Nephron (organoid): ENCODE results near the gene POU2AF1.

Experiments
- H3K27ac Mint-ChIP-seq, 3 experiments: 2 replicates each; pipeline ENCODE4 v1.8.0; 2020; ENCODE audit warnings: mixed read lengths in 3 of 3, mild to moderate bottlenecking in 2 of 3, moderate library complexity in 1 of 3
- H3K27me3 Mint-ChIP-seq: 2 replicates; pipeline ENCODE4 v1.8.0; 2021; ENCODE audit warnings: low read depth, mild to moderate bottlenecking, moderate library complexity, mixed read lengths
- H3K36me3 Mint-ChIP-seq: 2 replicates; pipeline ENCODE4 v1.8.0; 2020; ENCODE audit warnings: low read depth, mixed read lengths
- H3K4me1 Mint-ChIP-seq: 2 replicates; pipeline ENCODE4 v1.8.0; 2020; ENCODE audit warnings: mixed read lengths
- H3K4me3 Mint-ChIP-seq, 3 experiments: 2 replicates each; pipeline ENCODE4 v1.8.0; 2020; ENCODE audit warnings: mild to moderate bottlenecking in 3 of 3, mixed read lengths in 3 of 3, moderate library complexity in 2 of 3
- H3K9me3 Mint-ChIP-seq: 2 replicates; pipeline ENCODE4 v1.8.0; 2020; ENCODE audit warnings: mixed read lengths
- TF ChIP-seq, protein P1 (sequence below), 3 experiments: fragments of 200-600 bp; sonication (generic); IDR thresholded peaks; one replicate each; pipeline ENCODE4 v1.5.0; 2021; ENCODE audit warnings: antibody characterized with exemption in 3 of 3; ENCODE audit not compliant: unreplicated experiment in 3 of 3

POU2AF1 gene

DNA sequence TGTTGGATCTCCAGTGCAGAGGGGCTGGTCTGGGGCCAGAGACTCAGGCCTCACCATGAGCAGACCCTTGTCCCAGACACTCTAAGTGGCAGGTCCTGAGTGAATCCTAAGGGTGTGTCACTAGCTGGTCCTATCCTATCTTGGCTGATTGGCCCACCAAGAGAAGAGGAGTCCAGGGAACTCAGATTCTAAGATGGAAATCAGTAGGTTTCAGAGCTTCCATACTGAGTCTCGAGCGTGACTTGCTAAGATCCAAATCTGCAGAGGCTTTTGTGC, 10.9 kb downstream of the POU2AF1 start:
- TF ChIP-seq, protein P1, sequence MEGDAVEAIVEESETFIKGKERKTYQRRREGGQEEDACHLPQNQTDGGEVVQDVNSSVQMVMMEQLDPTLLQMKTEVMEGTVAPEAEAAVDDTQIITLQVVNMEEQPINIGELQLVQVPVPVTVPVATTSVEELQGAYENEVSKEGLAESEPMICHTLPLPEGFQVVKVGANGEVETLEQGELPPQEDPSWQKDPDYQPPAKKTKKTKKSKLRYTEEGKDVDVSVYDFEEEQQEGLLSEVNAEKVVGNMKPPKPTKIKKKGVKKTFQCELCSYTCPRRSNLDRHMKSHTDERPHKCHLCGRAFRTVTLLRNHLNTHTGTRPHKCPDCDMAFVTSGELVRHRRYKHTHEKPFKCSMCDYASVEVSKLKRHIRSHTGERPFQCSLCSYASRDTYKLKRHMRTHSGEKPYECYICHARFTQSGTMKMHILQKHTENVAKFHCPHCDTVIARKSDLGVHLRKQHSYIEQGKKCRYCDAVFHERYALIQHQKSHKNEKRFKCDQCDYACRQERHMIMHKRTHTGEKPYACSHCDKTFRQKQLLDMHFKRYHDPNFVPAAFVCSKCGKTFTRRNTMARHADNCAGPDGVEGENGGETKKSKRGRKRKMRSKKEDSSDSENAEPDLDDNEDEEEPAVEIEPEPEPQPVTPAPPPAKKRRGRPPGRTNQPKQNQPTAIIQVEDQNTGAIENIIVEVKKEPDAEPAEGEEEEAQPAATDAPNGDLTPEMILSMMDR (IDR thresholded peaks at IDR 0.05; ENCODE audit: unreplicated experiment in 3 of 3), result no peak
- H3K9me3 Mint-ChIP-seq, result peaks cover 4% of the 10 kb centered on the region
- peaks cover 6% of the 10 kb centered on the region for H3K4me1 Mint-ChIP-seq
- no peaks in the 10 kb centered on the region for H3K36me3 Mint-ChIP-seq
- no peak overlapping the region for H3K27ac Mint-ChIP-seq
- H3K27me3 Mint-ChIP-seq, result peaks cover 26% of the 10 kb centered on the region
- H3K4me3 Mint-ChIP-seq, result no peak overlapping the region

DNA sequence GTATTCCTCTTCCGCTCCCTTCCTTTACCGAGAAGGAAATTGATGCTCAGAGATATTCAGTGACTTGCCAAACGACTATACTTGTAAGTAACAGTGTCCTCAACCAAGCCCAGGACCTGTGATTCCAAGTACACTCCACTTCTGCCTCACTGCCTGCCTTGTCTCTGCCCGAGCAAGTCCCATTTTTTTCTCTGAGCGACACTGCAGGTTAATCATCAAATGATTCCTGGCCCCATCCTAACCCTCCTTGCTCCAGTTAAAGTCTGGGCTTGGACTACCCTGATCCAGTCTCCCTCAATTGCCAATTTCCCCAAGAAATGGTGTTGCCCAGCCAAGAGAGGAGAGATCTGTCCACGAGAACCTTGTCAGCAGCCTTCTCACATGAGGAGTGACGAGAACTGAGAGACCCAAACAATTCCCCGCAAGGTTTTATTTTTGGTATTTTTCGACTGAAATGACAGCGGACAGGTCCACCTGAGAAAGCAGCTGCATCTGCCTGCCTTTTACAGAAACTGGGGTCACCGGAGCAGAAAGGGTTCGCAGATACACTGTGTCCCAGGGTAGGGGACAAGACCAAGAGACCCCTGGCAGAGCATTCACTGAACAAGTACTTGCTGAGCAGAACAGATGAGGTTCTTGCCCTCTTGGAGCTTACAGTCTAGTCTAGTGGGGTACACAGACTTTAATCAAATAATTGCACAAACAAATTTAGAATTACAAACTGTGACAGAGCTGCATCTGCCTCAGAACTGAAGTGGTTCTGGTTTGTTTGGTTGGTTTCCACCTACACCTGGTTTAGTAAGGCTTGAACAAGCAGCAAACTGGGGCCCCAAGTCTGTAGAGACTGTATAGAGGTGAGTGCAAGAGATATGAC, 11.4 kb downstream of the POU2AF1 start:
- H3K9me3 Mint-ChIP-seq, result peaks cover 4% of the 10 kb centered on the region
- H3K27ac Mint-ChIP-seq, result no peak overlapping the region
- peaks cover 6% of the 10 kb centered on the region for H3K4me1 Mint-ChIP-seq
- no peaks in the 10 kb centered on the region for H3K36me3 Mint-ChIP-seq
- no peak overlapping the region for H3K4me3 Mint-ChIP-seq
- peaks cover 22% of the 10 kb centered on the region for H3K27me3 Mint-ChIP-seq
- TF ChIP-seq, protein P1 (IDR thresholded peaks at IDR 0.05; ENCODE audit: unreplicated experiment in 3 of 3), result no peak

DNA sequence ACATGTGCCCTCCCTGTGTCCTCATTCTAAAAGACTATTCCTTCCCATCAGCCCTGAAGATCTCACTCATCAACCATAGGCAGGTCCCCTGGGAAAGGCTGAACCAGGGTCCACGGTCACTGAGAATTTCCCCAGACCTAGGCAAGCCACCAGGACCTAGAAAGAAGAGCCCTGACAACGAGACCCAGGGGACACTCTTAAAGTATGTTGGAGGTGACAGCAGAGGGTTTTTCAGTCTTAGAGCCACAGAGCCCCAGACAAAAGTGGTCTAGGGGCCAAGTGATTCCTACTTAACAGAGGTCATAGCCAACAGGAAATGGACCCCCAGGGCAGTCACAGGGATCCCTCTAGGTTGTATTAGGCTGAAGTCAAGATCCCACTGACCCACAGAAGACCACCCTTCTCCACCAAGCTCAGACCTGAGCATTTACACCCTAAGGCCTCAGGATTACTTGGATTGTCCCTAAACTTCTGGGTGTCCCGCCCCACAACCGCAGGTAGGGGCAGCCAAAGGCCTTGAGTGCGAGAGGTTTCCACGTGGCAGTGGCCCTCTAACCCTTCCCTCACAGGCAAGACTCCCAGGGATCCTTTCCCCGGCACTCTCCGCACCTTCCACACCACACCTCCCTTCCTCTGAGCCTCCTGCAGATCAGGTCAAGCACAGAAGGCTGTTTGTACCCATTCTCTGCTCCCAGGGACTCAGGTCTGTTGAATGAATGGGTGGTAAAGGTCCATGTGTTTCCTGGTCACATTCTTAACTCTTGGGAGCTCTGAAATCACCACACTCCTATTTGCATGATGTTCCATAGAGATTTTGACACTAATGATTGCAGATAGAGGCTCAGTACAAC, 12.3 kb downstream of the POU2AF1 start:
- Mint-ChIP-seq H3K27me3 (peaks cover 16% of the 10 kb centered on the region), H3K4me3 (no peak overlapping the region)

DNA sequence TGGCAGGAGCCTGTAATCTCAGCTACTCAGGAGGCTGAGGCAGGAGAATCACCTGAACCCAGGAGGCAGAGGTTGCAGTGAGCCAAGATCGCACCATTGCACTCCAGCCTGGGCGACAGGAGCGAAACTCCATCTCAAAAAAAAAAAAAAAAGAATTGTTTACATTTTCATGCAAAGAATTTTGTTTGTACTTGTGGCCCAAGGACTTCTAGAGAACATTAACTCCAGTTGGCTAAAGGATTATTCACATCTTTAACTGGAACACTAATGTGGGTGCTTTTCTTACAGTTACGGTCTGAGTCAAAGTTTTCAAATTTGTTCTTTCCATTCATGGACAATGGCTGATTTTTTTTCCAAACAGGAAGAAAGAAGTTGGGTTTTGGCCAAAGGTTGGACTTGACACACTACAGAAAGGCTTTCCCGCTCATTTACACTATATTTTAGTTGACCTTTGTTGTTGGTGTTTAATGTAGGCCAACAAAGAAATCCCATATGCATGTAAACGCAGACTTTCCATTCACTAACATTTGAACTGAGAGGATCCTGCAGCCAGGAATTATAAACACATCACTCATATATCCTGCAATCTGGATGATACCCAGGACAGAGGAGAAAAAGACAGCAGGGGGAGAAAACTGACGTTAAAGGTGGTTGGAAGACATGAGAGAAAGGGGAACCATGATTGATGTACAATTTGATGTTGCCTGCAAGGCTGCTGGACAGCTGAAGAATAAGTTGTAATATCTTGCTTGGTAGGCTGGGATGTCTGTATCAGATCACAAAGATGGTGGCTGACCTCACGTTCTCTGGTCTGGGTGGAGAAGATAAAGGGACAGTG, 13.1 kb downstream of the POU2AF1 start:
- TF ChIP-seq, protein P1 (IDR thresholded peaks at IDR 0.05; ENCODE audit: unreplicated experiment in 3 of 3), result no peak
- H3K4me3 Mint-ChIP-seq, result no peak overlapping the region
- peaks cover 6% of the 10 kb centered on the region for H3K4me1 Mint-ChIP-seq
- H3K27me3 Mint-ChIP-seq, result peaks cover 16% of the 10 kb centered on the region
- peak overlapping the region in 1 of 3 experiments; percentile 53 for H3K27ac Mint-ChIP-seq
- H3K9me3 Mint-ChIP-seq, result peaks cover 4% of the 10 kb centered on the region
- H3K36me3 Mint-ChIP-seq, result no peaks in the 10 kb centered on the region

More for the DNA sequence above, 12.3 kb downstream of the POU2AF1 start:
- TF ChIP-seq, protein P1 (IDR thresholded peaks at IDR 0.05; ENCODE audit: unreplicated experiment in 3 of 3), result no peak
- Mint-ChIP-seq H3K27ac (no peak overlapping the region), H3K9me3 (peaks cover 4% of the 10 kb centered on the region), H3K4me1 (peaks cover 6% of the 10 kb centered on the region), H3K36me3 (no peaks in the 10 kb centered on the region)

DNA sequence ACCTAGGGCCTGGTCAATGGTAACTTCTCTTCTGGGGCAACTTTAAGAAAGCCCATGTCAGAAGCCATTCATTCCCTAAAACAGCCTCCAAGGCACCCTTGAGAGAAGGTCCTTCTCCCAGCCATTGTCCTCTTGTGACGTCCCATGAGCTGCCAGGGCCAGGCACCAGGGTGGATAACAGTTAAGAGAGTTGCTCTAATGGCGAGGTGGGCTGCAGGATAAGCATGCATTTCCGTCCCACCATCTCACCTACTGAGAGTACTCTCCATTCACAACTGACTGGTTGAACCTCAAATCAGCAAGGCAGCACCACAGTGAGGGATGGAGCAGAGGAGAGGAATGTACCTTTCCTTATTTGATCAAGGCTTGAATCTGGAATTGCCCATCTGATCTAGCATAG, 14.6 kb downstream of the POU2AF1 start:
- TF ChIP-seq, protein P1 (IDR thresholded peaks at IDR 0.05; ENCODE audit: unreplicated experiment in 3 of 3), result no peak
- H3K4me3 Mint-ChIP-seq, result no peak overlapping the region
- peaks cover 4% of the 10 kb centered on the region for H3K9me3 Mint-ChIP-seq
- peaks cover 16% of the 10 kb centered on the region for H3K27me3 Mint-ChIP-seq
- no peak overlapping the region for H3K27ac Mint-ChIP-seq
- peaks cover 6% of the 10 kb centered on the region for H3K4me1 Mint-ChIP-seq
- no peaks in the 10 kb centered on the region for H3K36me3 Mint-ChIP-seq
